22Rv1 (cell line): ENCODE results near the gene CAMK2N1.

ENCODE experiments used
- CTCF ChIP-seq: fragments of 450-650 bp; IDR thresholded peaks from 2 replicates; pipeline ENCODE4 v1.5.1; 2017; ENCODE audit warnings: mild to moderate bottlenecking
- ZFX ChIP-seq: fragments of 450-650 bp; IDR thresholded peaks from 2 replicates; pipeline ENCODE4 v1.6.1; 2017; ENCODE audit warnings: antibody characterized with exemption, borderline replicate concordance

- no peak for TF ChIP-seq CTCF
- TF ChIP-seq ZFX = no peak
Observed at GRCh38 chr1:20443703-20444586, 42.1 kb downstream of the CAMK2N1 start.
